GM23338 (cell line): ENCODE data around the gene CTU2. TPM values are rescaled to one million over a fixed set of nuclear protein-coding genes. Genes with fewer than 3 reads are reported as not detected.

Source experiments
- ATAC-seq: fragments of 200-7000 bp; cut with Tn5 transposase; 3 replicates; pipeline ENCODE4 v1.9.1; 2020
- DNase-seq: peaks from one replicate; pipeline ENCODE4 v3.0.0-alpha.2; 2015; ENCODE audit warnings: low spot score
- H2AFZ ChIP-seq: fragments of 200-600 bp; sonication (generic); 2 replicates; pipeline ENCODE4 v1.8.0; 2016; ENCODE audit warnings: antibody characterized with exemption, mild to moderate bottlenecking, moderate library complexity
- H3F3A ChIP-seq: fragments of 200-600 bp; sonication (generic); replicated peaks from 2 replicates; pipeline ENCODE4 v1.8.0; 2017; ENCODE audit warnings: antibody characterized with exemption, mixed run types, low read depth
- H3K27ac ChIP-seq: fragments of 200-600 bp; sonication (generic); 2 replicates; pipeline ENCODE4 v1.6.1; 2016; ENCODE audit warnings: low read depth
- H3K27me3 ChIP-seq: fragments of 200-600 bp; sonication (generic); 2 replicates; pipeline ENCODE4 v1.8.0; 2016; ENCODE audit warnings: mild to moderate bottlenecking, mixed run types, moderate library complexity; ENCODE audit not compliant: insufficient read depth
- H3K36me3 ChIP-seq: fragments of 200-600 bp; sonication (generic); 2 replicates; pipeline ENCODE4 v1.8.0; 2016; ENCODE audit warnings: mild to moderate bottlenecking; ENCODE audit not compliant: insufficient read depth
- H3K4me1 ChIP-seq: fragments of 200-600 bp; sonication (generic); 2 replicates; pipeline ENCODE4 v1.8.0; 2016; ENCODE audit warnings: mild to moderate bottlenecking, moderate library complexity; ENCODE audit not compliant: insufficient read depth
- H3K4me2 ChIP-seq: fragments of 200-600 bp; sonication (generic); 2 replicates; pipeline ENCODE4 v1.7.1; 2017; ENCODE audit warnings: mixed run types
- H3K4me3 ChIP-seq: fragments of 200-600 bp; sonication (generic); 2 replicates; pipeline ENCODE4 v1.6.1; 2016; ENCODE audit warnings: mixed run types
- H3K79me2 ChIP-seq: fragments of 200-600 bp; sonication (generic); replicated peaks from 2 replicates; pipeline ENCODE4 v1.8.0; 2017; ENCODE audit warnings: mild to moderate bottlenecking; ENCODE audit not compliant: insufficient read depth
- H3K9me2 ChIP-seq: fragments of 200-600 bp; sonication (generic); 2 replicates; pipeline ENCODE4 v1.8.0; 2017; ENCODE audit not compliant: insufficient read depth
- H4K20me1 ChIP-seq: fragments of 200-600 bp; sonication (generic); replicated peaks from 2 replicates; pipeline ENCODE4 v1.8.0; 2017; ENCODE audit warnings: mild to moderate bottlenecking; ENCODE audit not compliant: insufficient read depth
- H3K27ac Mint-ChIP-seq: 2 replicates; pipeline ENCODE4 v1.8.0; 2020; ENCODE audit warnings: inconsistent platforms, mild to moderate bottlenecking, moderate library complexity, mixed read lengths
- H3K27me3 Mint-ChIP-seq: 3 replicates; pipeline ENCODE4 v1.8.0; 2022; ENCODE audit warnings: low read depth, mild to moderate bottlenecking, moderate library complexity, mixed read lengths, inconsistent platforms; ENCODE audit not compliant: insufficient read depth, poor library complexity
- H3K36me3 Mint-ChIP-seq: 3 replicates; pipeline ENCODE4 v1.8.0; 2021; ENCODE audit warnings: low read depth, mild to moderate bottlenecking, inconsistent platforms, moderate library complexity, mixed read lengths
- H3K4me1 Mint-ChIP-seq: 3 replicates; pipeline ENCODE4 v1.8.0; 2020; ENCODE audit warnings: mild to moderate bottlenecking, inconsistent platforms, mixed read lengths
- H3K4me3 Mint-ChIP-seq: 3 replicates; pipeline ENCODE4 v1.8.0; 2021; ENCODE audit warnings: moderate library complexity, mild to moderate bottlenecking, inconsistent platforms, mixed read lengths
- H3K9me3 Mint-ChIP-seq: 3 replicates; pipeline ENCODE4 v1.8.0; 2020; ENCODE audit warnings: moderate library complexity, mild to moderate bottlenecking, inconsistent platforms, mixed read lengths
- EZH2 ChIP-seq: fragments of 200-600 bp; sonication (generic); IDR thresholded peaks from one replicate; pipeline ENCODE4 v1.8.0; 2017; ENCODE audit warnings: antibody characterized with exemption, mild to moderate bottlenecking, low read depth; ENCODE audit not compliant: unreplicated experiment
- EZH2phosphoT487 ChIP-seq: fragments of 200-600 bp; sonication (generic); IDR thresholded peaks from one replicate; pipeline ENCODE4 v1.8.1; 2018; ENCODE audit warnings: antibody characterized with exemption; ENCODE audit not compliant: unreplicated experiment
- NANOG ChIP-seq: IDR thresholded peaks from 2 replicates; pipeline ENCODE4 v1.6.1; 2016; ENCODE audit warnings: antibody characterized with exemption, borderline replicate concordance
- POLR2AphosphoS5 ChIP-seq: IDR thresholded peaks from 2 replicates; pipeline ENCODE4 v1.6.1; 2016; ENCODE audit warnings: antibody characterized with exemption, low read depth
- STAT1 ChIP-seq: IDR thresholded peaks from one replicate; pipeline ENCODE4 v1.6.1; 2016; ENCODE audit warnings: antibody characterized with exemption; ENCODE audit not compliant: unreplicated experiment
- ZNF114 ChIP-seq: fragments of 250-450 bp; sonication (Bioruptor Pico); IDR thresholded peaks from 2 replicates; pipeline ENCODE4 v1.5.0; 2020; ENCODE audit warnings: mild to moderate bottlenecking, moderate library complexity
- polyA plus RNA-seq: library from polyadenylated mRNA; unstranded; fragments of >200 nt; fragmentation: Nextera tagmentation; extraction: Ambion mirVana; gene quantifications from 2 replicates; pipeline ENCODE4 v1.2.1, GENCODE V29; 2016
- total RNA-seq: library from RNA; depleted of rRNA; stranded (reverse); fragments of >200 nt; shearing (Covaris generic); gene quantifications from 2 replicates; pipeline ENCODE4 v1.2.3, GENCODE V29; 2014
- TF ChIP-seq, protein P1 (sequence below): IDR thresholded peaks from 2 replicates; pipeline ENCODE4 v1.6.1; 2016; ENCODE audit warnings: antibody characterized with exemption
- TF ChIP-seq, protein P2 (sequence below), 2 experiments: fragments of 200-600 bp in 1 of 2; sonication (generic) in 1 of 2; conservative IDR thresholded peaks; 2 replicates each; pipeline versions ENCODE4 v1.5.1 to v1.6.1; 2016 to 2017; ENCODE audit warnings: antibody characterized with exemption in 2 of 2, low read depth in 2 of 2, mild to moderate bottlenecking in 2 of 2, moderate library complexity in 1 of 2
- TF ChIP-seq, protein P3 (sequence below): IDR thresholded peaks from one replicate; pipeline ENCODE4 v1.6.1; 2018; ENCODE audit warnings: antibody characterized with exemption; ENCODE audit not compliant: unreplicated experiment

CTU2 gene
- total and polyA plus RNA-seq, 2 experiments from 2014 or later: 22.3 to 25.7 TPM

DNA sequence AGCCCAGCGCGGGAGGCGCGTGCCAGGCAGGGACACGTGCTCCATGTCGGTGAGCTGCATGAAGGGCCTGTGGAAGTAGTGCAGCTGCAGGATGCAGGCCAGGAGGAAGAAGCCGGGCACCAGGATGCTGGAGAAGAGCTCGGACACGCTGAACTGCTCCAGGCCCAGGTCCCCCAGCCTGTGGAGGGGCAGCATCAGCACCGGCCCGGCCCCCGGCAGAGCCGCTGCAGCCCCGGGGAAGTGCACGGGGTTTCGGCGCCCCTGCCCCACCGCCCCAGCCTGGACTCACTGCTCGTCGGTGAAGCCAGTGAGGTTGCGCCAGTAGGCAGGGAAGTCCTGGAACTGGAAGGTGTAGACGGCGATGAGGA lies 28.0 kb downstream of the CTU2 start:
- H3K4me3 ChIP-seq: no peak overlapping the region
- H3K4me1 Mint-ChIP-seq: no peaks in the 10 kb centered on the region
- no peaks in the 10 kb centered on the region for H3K9me3 Mint-ChIP-seq

More for the DNA sequence above, 28.0 kb downstream of the CTU2 start:
- Mint-ChIP-seq H3K36me3 (peaks cover 9% of the 10 kb centered on the region; the same call in 1 of the 3 replicates), H3K27ac (no peak overlapping the region), H3K4me3 (no peak overlapping the region), H3K27me3 (peaks cover 12% of the 10 kb centered on the region)
- no peak for ATAC-seq
- Histone ChIP-seq H3K36me3 (no peaks in the 10 kb centered on the region), H3K9me2 (no peaks in the 10 kb centered on the region), H3K27me3 (no peaks in the 10 kb centered on the region), H2AFZ (no peak overlapping the region), H3F3A (no peaks in the 10 kb centered on the region), H3K4me1 (no peaks in the 10 kb centered on the region), H3K4me2 (no peak overlapping the region), H3K79me2 (no peaks in the 10 kb centered on the region), H3K27ac (no peak overlapping the region), H4K20me1 (no peaks in the 10 kb centered on the region)
- DNase-seq: no peak
- TF ChIP-seq, protein P1, sequence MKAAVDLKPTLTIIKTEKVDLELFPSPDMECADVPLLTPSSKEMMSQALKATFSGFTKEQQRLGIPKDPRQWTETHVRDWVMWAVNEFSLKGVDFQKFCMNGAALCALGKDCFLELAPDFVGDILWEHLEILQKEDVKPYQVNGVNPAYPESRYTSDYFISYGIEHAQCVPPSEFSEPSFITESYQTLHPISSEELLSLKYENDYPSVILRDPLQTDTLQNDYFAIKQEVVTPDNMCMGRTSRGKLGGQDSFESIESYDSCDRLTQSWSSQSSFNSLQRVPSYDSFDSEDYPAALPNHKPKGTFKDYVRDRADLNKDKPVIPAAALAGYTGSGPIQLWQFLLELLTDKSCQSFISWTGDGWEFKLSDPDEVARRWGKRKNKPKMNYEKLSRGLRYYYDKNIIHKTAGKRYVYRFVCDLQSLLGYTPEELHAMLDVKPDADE: no peak
- TF ChIP-seq ZNF114 (CRISPR knock-in tag): no peak
- TF ChIP-seq, protein P2, sequence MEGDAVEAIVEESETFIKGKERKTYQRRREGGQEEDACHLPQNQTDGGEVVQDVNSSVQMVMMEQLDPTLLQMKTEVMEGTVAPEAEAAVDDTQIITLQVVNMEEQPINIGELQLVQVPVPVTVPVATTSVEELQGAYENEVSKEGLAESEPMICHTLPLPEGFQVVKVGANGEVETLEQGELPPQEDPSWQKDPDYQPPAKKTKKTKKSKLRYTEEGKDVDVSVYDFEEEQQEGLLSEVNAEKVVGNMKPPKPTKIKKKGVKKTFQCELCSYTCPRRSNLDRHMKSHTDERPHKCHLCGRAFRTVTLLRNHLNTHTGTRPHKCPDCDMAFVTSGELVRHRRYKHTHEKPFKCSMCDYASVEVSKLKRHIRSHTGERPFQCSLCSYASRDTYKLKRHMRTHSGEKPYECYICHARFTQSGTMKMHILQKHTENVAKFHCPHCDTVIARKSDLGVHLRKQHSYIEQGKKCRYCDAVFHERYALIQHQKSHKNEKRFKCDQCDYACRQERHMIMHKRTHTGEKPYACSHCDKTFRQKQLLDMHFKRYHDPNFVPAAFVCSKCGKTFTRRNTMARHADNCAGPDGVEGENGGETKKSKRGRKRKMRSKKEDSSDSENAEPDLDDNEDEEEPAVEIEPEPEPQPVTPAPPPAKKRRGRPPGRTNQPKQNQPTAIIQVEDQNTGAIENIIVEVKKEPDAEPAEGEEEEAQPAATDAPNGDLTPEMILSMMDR (conservative IDR thresholded peaks at IDR 0.05; ENCODE audit: low read depth in 2 of 2): no peak
- no peak for TF ChIP-seq NANOG
- TF ChIP-seq EZH2: no peak
- no peak for TF ChIP-seq POLR2AphosphoS5
- TF ChIP-seq STAT1: no peak
- no peak for TF ChIP-seq EZH2phosphoT487
- TF ChIP-seq, protein P3, sequence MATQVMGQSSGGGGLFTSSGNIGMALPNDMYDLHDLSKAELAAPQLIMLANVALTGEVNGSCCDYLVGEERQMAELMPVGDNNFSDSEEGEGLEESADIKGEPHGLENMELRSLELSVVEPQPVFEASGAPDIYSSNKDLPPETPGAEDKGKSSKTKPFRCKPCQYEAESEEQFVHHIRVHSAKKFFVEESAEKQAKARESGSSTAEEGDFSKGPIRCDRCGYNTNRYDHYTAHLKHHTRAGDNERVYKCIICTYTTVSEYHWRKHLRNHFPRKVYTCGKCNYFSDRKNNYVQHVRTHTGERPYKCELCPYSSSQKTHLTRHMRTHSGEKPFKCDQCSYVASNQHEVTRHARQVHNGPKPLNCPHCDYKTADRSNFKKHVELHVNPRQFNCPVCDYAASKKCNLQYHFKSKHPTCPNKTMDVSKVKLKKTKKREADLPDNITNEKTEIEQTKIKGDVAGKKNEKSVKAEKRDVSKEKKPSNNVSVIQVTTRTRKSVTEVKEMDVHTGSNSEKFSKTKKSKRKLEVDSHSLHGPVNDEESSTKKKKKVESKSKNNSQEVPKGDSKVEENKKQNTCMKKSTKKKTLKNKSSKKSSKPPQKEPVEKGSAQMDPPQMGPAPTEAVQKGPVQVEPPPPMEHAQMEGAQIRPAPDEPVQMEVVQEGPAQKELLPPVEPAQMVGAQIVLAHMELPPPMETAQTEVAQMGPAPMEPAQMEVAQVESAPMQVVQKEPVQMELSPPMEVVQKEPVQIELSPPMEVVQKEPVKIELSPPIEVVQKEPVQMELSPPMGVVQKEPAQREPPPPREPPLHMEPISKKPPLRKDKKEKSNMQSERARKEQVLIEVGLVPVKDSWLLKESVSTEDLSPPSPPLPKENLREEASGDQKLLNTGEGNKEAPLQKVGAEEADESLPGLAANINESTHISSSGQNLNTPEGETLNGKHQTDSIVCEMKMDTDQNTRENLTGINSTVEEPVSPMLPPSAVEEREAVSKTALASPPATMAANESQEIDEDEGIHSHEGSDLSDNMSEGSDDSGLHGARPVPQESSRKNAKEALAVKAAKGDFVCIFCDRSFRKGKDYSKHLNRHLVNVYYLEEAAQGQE: no peak
